ENCODE data around the gene RNF115. TPM values are rescaled to one million over a fixed set of nuclear protein-coding genes. Genes with fewer than 3 reads are reported as not detected.
"Not testable (repeated sequence)": the region's sequence is repeated elsewhere in the genome, so short reads cannot be mapped to it uniquely, and the experiment has no call there.

Gene RNF115
- total RNA-seq, 1 donor from 2014 or later = 8.5 TPM

- no peak for DNase-seq (ENCODE audit: low read depth)
- H3K27me3 ChIP-seq (ENCODE audit: control insufficient read depth, insufficient read depth, low read length) = no peaks in the 10 kb centered on the region
- no peak for TF ChIP-seq CTCF (IDR thresholded peaks at IDR 0.05; ENCODE audit: insufficient read depth, low read length, poor library complexity, severe bottlenecking)
- H3K36me3 ChIP-seq (ENCODE audit: control insufficient read depth, insufficient read depth, low read length) = no peaks in the 10 kb centered on the region
- no peak overlapping the region for H3K4me3 ChIP-seq (ENCODE audit: low read depth, low read length)
Measured at GRCh38 chr1:145729666-145730436, 94.0 kb downstream of the RNF115 start.

- H3K27me3 ChIP-seq (ENCODE audit: control insufficient read depth, insufficient read depth, low read length) = no peaks in the 10 kb centered on the region
- no peak for DNase-seq (ENCODE audit: low read depth)
- H3K36me3 ChIP-seq (ENCODE audit: control insufficient read depth, insufficient read depth, low read length) = no peaks in the 10 kb centered on the region
- H3K4me3 ChIP-seq (ENCODE audit: low read depth, low read length) = no peak overlapping the region
- no peak for TF ChIP-seq CTCF (IDR thresholded peaks at IDR 0.05; ENCODE audit: insufficient read depth, low read length, poor library complexity, severe bottlenecking)
Measured at GRCh38 chr1:145729196-145729595, 94.7 kb downstream of the RNF115 start.

GRCh38 chr1:145726193-145726592 lies 97.7 kb downstream of the RNF115 start:
- H3K4me3 ChIP-seq (ENCODE audit: low read depth, low read length); DNase-seq (ENCODE audit: low read depth); H3K36me3 ChIP-seq (ENCODE audit: control insufficient read depth, insufficient read depth, low read length); H3K27me3 ChIP-seq (ENCODE audit: control insufficient read depth, insufficient read depth, low read length): not testable (repeated sequence)

- no peak for DNase-seq (ENCODE audit: low read depth)
- peaks cover 2% of the 10 kb centered on the region for H3K27me3 ChIP-seq (ENCODE audit: control insufficient read depth, insufficient read depth, low read length)
- peak; percentile 95 for TF ChIP-seq CTCF (IDR thresholded peaks at IDR 0.05; ENCODE audit: insufficient read depth, low read length, poor library complexity, severe bottlenecking)
- H3K36me3 ChIP-seq (ENCODE audit: control insufficient read depth, insufficient read depth, low read length) = no peaks in the 10 kb centered on the region
- peak overlapping the region; percentile 43 for H3K4me3 ChIP-seq (ENCODE audit: low read depth, low read length)
Measured at GRCh38 chr1:145720878-145721671, 102.8 kb downstream of the RNF115 start.

GRCh38 chr1:145720556-145720877 lies 103.4 kb downstream of the RNF115 start:
- DNase-seq (ENCODE audit: low read depth) = peak; percentile 66
- no peak overlapping the region for H3K4me3 ChIP-seq (ENCODE audit: low read depth, low read length)
- TF ChIP-seq CTCF (IDR thresholded peaks at IDR 0.05; ENCODE audit: insufficient read depth, low read length, poor library complexity, severe bottlenecking) = no peak
- H3K27me3 ChIP-seq (ENCODE audit: control insufficient read depth, insufficient read depth, low read length) = peaks cover 2% of the 10 kb centered on the region
- H3K36me3 ChIP-seq (ENCODE audit: control insufficient read depth, insufficient read depth, low read length) = no peaks in the 10 kb centered on the region

- Histone ChIP-seq H3K27me3 (ENCODE audit: control insufficient read depth, insufficient read depth, low read length) (peaks cover 2% of the 10 kb centered on the region), H3K36me3 (ENCODE audit: control insufficient read depth, insufficient read depth, low read length) (no peaks in the 10 kb centered on the region), H3K4me3 (ENCODE audit: low read depth, low read length) (no peak within 1 kb of the TSS)
- no peak for DNase-seq (ENCODE audit: low read depth)
- no peak for TF ChIP-seq CTCF (IDR thresholded peaks at IDR 0.05; ENCODE audit: insufficient read depth, low read length, poor library complexity, severe bottlenecking)
Measured at GRCh38 chr1:145719230-145720079, 104.4 kb downstream of the RNF115 start, which contains the start of gene CD160. Gene CD160 (plus strand): TSS chr1:145719499. CDS start chr1:145728328, 8,829 bp downstream.

- H3K36me3 ChIP-seq (ENCODE audit: control insufficient read depth, insufficient read depth, low read length); DNase-seq (ENCODE audit: low read depth); H3K4me3 ChIP-seq (ENCODE audit: low read depth, low read length); H3K27me3 ChIP-seq (ENCODE audit: control insufficient read depth, insufficient read depth, low read length): not testable (repeated sequence)
Measured at GRCh38 chr1:145718465-145718864, 105.4 kb downstream of the RNF115 start.
